Inferior parietal cortex (tissue), 1 donor: ENCODE results near the gene JOSD1.

Experiments
- DNase-seq: peaks from one replicate; pipeline ENCODE4 v3.0.0-alpha.2; 2016; ENCODE audit errors: extremely low spot score

Gene JOSD1

DNA sequence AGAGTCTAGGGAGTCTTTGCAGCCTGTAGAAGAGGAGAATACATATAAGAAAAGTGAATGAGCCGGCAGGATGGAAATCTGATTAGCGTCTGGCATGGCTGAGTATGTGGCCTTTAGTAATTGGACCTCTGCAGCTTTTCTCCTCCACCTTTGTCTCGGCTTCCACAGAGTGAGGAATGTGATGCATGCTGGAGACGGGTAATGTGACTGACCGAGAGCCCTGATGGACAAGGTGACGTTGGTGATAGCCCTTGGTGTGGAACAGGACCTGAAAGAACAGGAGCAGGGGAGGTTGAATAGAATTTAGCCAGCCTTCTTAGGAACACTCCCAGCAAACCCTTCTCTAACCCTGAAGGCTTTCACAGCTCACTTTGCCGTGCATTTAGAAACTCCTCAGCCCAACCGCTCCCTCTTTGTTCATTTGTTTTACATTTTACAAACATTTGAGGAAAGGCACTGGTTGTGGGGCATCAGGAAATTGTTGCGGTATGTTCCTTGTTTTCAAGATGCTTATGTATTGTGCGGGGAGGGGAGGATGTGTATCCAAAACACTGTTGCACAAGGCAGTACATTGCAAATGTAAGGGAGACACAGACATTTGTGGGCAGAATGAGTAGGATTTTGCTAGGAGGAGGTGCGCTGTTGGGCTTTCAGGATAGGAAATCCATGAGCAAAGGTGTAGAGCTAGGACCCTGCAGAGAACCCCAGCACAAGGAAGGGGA is 11.9 kb upstream of the JOSD1 start:
- no peak for DNase-seq

DNA sequence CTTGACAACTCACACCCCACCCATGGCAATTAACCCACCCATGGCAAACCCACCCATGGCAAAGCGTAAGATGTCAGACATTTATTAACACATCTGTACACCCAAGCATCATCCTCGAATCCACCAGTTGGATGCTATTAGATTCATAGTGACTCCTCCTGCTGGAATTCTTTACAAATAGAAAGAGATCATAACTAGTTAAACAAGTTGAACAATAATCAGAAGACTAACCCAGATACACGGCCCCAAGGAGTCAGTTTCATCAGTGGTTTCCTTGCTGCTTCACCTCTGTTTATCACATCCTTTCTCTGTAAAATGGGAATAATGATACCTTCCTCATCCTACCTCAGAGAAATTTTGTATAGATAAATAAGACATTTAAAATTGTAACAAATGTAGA is 10.1 kb upstream of the JOSD1 start:
- no peak for DNase-seq

GRCh38 chr22:38710351-38710750 is 9.6 kb upstream of the JOSD1 start:
- no peak for DNase-seq

DNA sequence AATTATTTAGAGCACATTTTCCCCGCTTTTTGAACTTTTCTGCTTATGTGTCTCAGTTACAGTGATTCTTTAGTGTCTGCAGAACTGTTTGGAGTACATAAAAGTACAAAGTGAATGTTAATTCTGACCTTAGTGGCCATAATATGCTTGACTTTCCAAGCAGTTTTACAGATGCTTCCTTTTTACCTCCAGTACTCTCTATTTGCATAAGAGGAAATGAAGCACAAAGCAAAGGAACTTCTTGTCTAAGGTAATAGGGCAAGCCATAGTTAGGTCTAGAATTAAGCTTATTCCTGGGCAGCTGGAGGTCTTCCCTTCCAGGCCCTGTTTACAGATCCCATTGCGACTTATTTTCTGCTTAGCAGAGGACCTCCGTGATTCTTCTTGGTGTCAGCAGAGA is 8.6 kb upstream of the JOSD1 start:
- DNase-seq: no peak

DNA sequence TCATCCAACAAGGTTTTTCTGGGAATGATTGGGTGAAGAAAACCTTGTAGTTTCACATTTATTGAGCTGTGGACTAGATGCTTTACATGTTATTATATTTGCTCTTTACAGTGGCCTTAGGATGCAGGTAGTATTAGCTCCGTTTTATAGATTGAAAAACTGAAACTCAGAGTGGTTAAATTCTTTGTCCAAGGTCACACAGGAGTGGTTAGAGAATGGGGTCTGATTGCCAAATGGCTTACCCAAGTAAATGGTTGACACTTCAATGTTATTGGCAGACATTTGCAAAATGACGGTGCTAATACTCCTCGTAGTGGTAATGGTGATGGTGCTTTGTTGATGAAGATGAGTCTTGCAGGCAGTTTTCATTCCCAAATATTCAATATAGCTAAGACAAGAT is 7.2 kb upstream of the JOSD1 start:
- no peak for DNase-seq

DNA sequence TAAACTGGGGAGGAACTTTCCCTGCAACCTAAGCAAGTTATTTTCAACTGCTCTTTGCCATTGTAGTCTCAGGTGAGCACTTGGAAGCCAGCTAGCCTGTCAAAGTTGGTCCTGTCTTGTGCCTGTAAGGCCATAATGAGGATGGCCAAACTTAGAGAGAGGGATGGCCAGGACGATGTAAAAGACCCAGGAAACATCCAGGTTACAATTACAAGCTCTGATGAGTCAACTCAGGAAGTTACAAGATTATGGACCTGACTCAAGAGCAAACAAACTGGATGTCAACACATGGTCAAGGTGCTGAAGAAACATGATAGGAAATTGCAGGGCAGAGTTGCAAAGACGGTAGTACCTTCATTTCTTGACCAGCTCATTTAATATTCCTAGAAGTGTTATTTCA is 6.6 kb upstream of the JOSD1 start:
- DNase-seq: no peak

DNA sequence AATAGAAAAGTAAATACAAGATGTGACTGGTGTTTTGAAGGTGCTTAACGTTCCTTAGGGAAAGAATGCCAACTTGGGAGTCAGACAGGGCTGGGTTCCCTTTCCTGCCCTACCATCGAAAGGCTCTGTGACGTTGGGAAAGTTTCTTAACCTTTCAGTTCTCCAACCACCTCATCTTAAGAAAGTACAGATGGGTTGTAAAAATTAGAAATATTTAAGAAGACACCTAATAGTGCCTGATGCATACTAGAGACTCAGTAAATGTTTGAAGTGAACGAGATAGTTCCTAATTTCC is 6.1 kb upstream of the JOSD1 start:
- no peak for DNase-seq

DNA sequence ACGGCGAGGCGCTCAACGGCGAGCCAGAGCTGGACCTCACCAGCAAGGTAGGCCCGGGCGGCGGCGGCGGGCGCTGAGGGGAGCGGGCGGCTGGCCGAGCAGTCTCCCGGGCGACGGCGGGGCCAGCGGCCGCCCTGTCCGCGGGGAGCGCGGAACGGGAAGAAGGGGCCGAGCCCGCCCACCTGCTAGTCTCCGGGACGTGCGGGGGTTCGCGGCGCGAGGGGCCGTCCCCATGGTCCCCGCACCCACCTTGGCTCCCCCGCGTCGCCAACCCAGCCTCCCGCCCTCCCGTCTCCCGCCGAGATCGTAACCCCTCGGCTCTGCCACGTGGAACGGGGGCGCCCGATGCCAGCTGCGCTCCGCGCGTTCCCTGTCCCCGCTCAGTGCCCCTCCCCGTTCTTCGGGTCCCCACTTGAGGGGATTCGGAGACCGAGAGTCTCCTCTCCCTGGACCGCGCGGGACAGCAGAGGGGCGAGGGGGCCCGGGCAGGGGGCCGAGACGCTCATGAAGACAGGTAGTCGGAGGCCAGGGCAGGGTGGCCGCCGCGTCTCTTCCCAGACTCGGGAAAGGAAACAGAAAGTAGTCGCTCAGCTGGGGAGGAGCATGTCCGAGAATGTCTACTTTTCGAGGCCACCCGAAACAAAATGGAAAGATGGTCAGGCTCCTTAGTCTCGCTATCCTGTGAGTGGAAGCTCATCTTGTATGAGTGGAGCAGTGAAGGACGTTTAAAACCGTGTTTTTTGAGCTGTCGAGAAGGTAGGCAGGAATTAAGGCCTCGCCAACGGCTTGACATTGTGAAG is 5.6 kb upstream of the JOSD1 start:
- no peak for DNase-seq

DNA sequence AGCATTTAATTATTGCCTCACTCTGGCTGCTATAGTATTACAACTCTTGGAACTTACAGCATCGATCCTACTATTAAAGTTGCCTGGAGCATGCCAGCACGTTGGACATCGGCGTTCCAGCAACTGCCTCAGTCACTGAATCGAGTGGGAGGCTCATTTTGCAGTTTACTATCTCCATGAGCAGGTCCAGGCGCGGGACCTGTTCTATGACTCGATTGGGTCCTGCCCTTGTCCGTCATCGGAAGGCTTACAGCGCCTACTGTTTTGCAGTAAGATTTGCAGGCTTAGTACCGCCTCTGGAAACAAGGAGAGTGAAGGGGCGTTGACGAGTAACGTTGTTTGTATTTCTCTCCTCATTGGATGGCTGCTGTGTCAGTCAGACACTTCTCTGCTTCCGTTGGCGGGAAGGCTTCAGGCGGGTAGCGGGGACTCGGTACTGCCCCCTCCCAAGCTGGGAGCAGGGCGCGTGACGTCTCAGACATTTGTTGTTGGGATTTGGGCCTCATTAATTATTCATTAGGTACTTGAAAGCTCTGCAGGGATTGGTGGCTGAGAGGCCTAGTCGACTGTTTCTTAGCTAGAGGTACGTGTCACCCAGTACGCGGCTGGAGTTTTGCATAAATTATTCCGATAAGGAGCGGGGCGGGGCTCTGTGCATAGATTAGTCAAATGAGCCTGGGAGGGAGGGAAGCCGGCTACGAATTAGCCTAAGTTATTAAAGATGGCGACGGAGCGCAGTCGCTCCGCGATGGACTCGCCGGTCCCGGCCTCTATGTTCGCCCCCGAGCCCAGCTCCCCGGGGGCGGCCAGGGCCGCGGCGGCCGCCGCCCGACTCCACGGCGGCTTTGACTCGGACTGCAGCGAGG is 4.7 kb upstream of the JOSD1 start, which contains the start of gene GTPBP1:
Gene GTPBP1, plus strand, starts transcription at position 710 of the 866 bp plus-strand sequence. Its CDS starts 12 bp downstream, at position 722.
- DNase-seq: peak; percentile 100

DNA sequence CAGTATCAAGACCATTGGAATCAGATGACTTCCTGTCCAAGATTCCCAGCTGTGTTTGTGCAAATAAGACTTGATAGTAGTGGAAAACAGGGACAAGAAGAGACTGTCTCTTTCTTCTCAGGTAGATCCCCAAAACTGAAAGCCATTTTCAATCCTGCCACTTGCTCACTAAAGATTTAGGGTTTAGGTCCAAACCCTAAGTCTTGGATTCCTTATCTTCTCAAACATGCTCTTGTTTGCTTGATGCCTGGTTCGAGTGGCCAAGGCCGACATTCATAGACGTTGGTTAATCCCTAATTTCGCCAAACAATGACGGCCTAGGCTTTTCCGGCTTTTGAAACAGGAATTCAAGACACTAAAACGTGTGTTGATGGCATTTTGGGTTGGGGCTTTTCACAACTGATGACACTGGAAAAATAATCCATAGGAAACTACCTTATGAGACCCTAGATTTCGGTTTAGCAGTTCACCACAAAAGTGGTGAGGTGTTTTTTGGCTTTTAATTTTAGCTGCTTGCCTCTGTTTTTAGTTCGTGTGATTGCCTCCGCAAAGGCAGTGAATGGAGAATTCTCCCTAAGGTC is 4.0 kb upstream of the JOSD1 start:
- no peak for DNase-seq

DNA sequence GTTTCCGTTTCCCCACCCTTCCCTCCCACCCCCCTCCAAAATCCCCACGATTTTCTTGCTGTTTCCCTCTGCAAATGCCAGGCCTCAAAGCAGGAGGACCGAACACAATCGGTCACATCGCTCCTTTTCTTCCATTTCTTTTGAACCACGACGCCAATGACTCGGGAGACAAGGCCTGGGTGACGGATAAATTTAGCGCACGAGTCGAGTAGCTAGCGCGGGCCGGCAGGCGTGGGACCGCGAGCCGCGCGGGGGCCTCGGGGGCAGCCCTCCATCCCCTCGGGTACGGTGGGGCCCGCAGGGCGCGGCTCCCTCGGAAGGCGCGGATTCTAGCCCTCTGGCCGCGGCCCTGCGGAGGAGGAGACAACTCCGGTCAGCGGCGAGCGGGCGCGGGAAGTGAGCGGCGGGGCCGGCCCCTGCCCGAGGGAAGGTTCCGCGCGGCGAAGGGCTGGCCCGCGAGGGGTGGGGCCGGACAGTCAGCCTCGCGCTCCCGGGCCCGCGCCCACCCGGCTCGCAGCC is 414 bp downstream of the JOSD1 start:
- DNase-seq: no peak

- DNase-seq: peak; percentile 40
Measured at GRCh38 chr22:38699784-38700183, 959 bp downstream of the JOSD1 start.

- DNase-seq: no peak
Measured at GRCh38 chr22:38699143-38699542, 1.6 kb downstream of the JOSD1 start.

- no peak for DNase-seq
Measured at GRCh38 chr22:38698407-38699094, 2.2 kb downstream of the JOSD1 start.

DNA sequence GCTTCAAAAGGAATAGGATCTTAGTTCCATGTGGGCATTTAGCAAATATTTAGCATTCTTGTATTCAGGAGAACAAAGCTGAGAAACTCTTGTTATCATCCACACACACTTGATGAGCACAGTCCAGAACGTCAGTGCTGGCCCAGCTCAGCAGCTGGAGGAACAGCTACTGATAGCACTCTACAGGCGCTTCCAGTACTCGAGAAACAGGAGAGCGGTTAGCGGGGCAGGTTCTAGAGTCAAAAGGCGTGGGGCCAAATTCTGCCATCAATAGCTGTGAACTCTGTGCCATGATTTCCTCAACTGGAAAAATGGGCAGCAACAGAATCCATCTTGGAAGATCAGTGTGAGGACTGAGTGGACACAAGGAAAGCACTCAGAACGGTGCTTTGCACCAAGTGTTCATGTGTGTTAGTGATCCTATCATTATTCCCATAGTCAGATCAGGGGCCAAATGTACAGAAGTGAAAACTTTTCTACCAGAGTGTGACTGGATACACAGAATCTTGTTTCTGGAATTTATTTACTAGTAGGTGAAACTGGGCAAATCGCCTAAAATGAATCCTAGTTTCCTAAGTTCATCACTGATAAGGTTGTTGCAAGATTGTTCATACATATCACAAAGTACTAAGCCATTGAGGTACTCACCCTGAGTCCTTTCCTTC is 3.2 kb downstream of the JOSD1 start:
- peak; percentile 39 for DNase-seq

GRCh38 chr22:38696606-38697424 is 3.9 kb downstream of the JOSD1 start:
- no peak for DNase-seq

DNA sequence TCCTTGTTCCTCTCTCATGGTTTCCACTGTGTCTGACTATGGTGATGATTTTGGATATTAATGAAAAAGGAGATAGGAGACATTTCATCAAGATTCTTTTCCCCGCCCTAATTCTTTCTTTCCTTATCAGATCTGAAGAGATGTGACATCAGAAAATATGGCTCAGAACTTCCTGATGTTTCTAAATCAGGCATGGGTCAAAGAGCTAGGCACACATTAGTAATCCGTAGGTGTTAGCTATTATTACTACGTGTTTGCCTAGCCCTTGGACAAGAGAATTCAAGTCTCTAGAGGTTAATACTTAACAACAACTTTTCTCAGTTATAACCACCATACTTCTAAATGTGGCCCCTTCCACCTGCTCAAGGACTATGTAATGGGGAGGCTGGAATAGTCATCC is 5.8 kb downstream of the JOSD1 start:
- DNase-seq: no peak

GRCh38 chr22:38694049-38694448 is 6.7 kb downstream of the JOSD1 start:
- DNase-seq: no peak

- no peak for DNase-seq
Measured at GRCh38 chr22:38689651-38690050, 11.1 kb downstream of the JOSD1 start.

- DNase-seq: no peak
Measured at GRCh38 chr22:38685761-38686160, 15.0 kb downstream of the JOSD1 start.
